Liver (tissue), 9 donors: ENCODE results near the gene DYRK1B. TPM values are rescaled to one million over a fixed set of nuclear protein-coding genes. Genes with fewer than 3 reads are reported as not detected.

Source experiments
- DNase-seq: peaks from one replicate; pipeline ENCODE4 v3.0.0-alpha.2; 2017; ENCODE audit warnings: low spot score
- H3K27ac ChIP-seq, 2 donors: one replicate each; pipeline ENCODE4 v1.7.0; 2013; ENCODE audit warnings: inconsistent platforms in 2 of 2, low read length in 2 of 2, control low read depth in 1 of 2, low read depth in 1 of 2, mild to moderate bottlenecking in 1 of 2
- H3K27me3 ChIP-seq, 4 donors: one replicate each; pipeline versions ENCODE4 v1.6.1 to v1.7.0; 2013; ENCODE audit warnings: low read length in 3 of 4, inconsistent platforms in 1 of 4, mild to moderate bottlenecking in 1 of 4, moderate library complexity in 1 of 4; ENCODE audit not compliant: control insufficient read depth in 4 of 4, insufficient read depth in 4 of 4
- H3K36me3 ChIP-seq, 4 donors: one replicate each; pipeline versions ENCODE4 v1.6.1 to v1.7.0; 2013; ENCODE audit warnings: low read length in 3 of 4, mild to moderate bottlenecking in 3 of 4, low read depth in 1 of 4, moderate library complexity in 1 of 4; ENCODE audit not compliant: control insufficient read depth in 4 of 4, insufficient read depth in 3 of 4
- H3K4me1 ChIP-seq, 4 donors: one replicate each; pipeline versions ENCODE4 v1.6.1 to v1.7.0; 2013; ENCODE audit warnings: low read length in 3 of 4, mild to moderate bottlenecking in 3 of 4, moderate library complexity in 1 of 4; ENCODE audit not compliant: control insufficient read depth in 4 of 4, insufficient read depth in 4 of 4
- H3K4me3 ChIP-seq, 3 donors: one replicate each; pipeline versions ENCODE4 v1.6.1 to v1.7.0; 2013; ENCODE audit warnings: low read length in 3 of 3, control low read depth in 1 of 3, low read depth in 1 of 3, mild to moderate bottlenecking in 1 of 3
- H3K9ac ChIP-seq, 2 donors: one replicate each; pipeline ENCODE4 v1.7.0; 2013; ENCODE audit warnings: low read length in 2 of 2, mild to moderate bottlenecking in 2 of 2, moderate library complexity in 2 of 2, control low read depth in 1 of 2, low read depth in 1 of 2
- H3K9me3 ChIP-seq, 4 donors: one replicate each; pipeline versions ENCODE4 v1.6.1 to v1.7.0; 2013; ENCODE audit warnings: low read length in 3 of 4; ENCODE audit not compliant: control insufficient read depth in 4 of 4
- FOXA1 ChIP-seq: IDR thresholded peaks from 2 replicates; pipeline ENCODE4 v1.6.1; 2016; ENCODE audit warnings: antibody characterized with exemption
- FOXA2 ChIP-seq: IDR thresholded peaks from 2 replicates; pipeline ENCODE4 v1.6.1; 2016; ENCODE audit warnings: antibody characterized with exemption
- GABPA ChIP-seq, 2 donors: IDR thresholded peaks in 1 of 2; conservative IDR thresholded peaks in 1 of 2; 2 replicates each; pipeline ENCODE4 v1.6.1; 2016; ENCODE audit warnings: antibody characterized with exemption in 2 of 2, mild to moderate bottlenecking in 1 of 2, moderate library complexity in 1 of 2
- HNF4A ChIP-seq, 2 donors: conservative IDR thresholded peaks; 2 replicates each; pipeline ENCODE4 v1.6.1; 2016; ENCODE audit warnings: antibody characterized with exemption in 2 of 2, mild to moderate bottlenecking in 2 of 2
- HNF4G ChIP-seq: IDR thresholded peaks from 2 replicates; pipeline ENCODE4 v1.6.1; 2016; ENCODE audit warnings: antibody characterized with exemption
- NR2F2 ChIP-seq: IDR thresholded peaks from 2 replicates; pipeline ENCODE4 v1.6.1; 2016; ENCODE audit warnings: antibody characterized with exemption
- RAD21 ChIP-seq, 2 donors: IDR thresholded peaks; 2 replicates each; pipeline ENCODE4 v1.6.1; 2016; ENCODE audit warnings: antibody characterized with exemption in 2 of 2, mild to moderate bottlenecking in 2 of 2
- REST ChIP-seq: IDR thresholded peaks from 2 replicates; pipeline ENCODE4 v1.6.1; 2016; ENCODE audit warnings: antibody characterized with exemption, mild to moderate bottlenecking
- RXRA ChIP-seq, 2 donors: IDR thresholded peaks; 2 replicates each; pipeline ENCODE4 v1.6.1; 2017 to 2018; ENCODE audit warnings: antibody characterized with exemption in 2 of 2, mild to moderate bottlenecking in 1 of 2
- SP1 ChIP-seq: IDR thresholded peaks from 2 replicates; pipeline ENCODE4 v1.6.1; 2018; ENCODE audit warnings: antibody characterized with exemption, mild to moderate bottlenecking
- TAF1 ChIP-seq: conservative IDR thresholded peaks from 2 replicates; pipeline ENCODE4 v1.6.1; 2016; ENCODE audit warnings: antibody characterized with exemption, mild to moderate bottlenecking
- YY1 ChIP-seq: IDR thresholded peaks from 2 replicates; pipeline ENCODE4 v1.6.1; 2016; ENCODE audit warnings: antibody characterized with exemption, mild to moderate bottlenecking
- ZBTB33 ChIP-seq: IDR thresholded peaks from 2 replicates; pipeline ENCODE4 v1.6.1; 2016; ENCODE audit warnings: antibody characterized with exemption
- WGBS: extraction: QIAGEN DNeasy Blood & Tissue Kit; methylation state at CpG from one replicate; pipeline ENCODE4 v1.1.7; 2013; 5-methylcytosine and 5-hydroxymethylcytosine counted together
- polyA plus RNA-seq, 2 donors: library from polyadenylated mRNA; stranded (reverse) in 1 of 2; unstranded in 1 of 2; fragments of 200-250 nt in 1 of 2; fragments of >200 nt in 1 of 2; fragmentation: Nextera tagmentation in 1 of 2; extraction: Ambion mirVana in 1 of 2; gene quantifications; one replicate each; pipeline versions ENCODE4 v1.2.1 to v1.2.3, GENCODE V29; 2013 to 2015
- total RNA-seq, 2 donors: library from RNA; depleted of rRNA; stranded (reverse); fragments of >200 nt; gene quantifications; one replicate each; pipeline ENCODE4 v1.2.3, GENCODE V29; 2014
- TF ChIP-seq, protein P1 (sequence below): fragments of 150-350 bp; IDR thresholded peaks from 2 replicates; pipeline ENCODE4 v1.5.1; 2017; ENCODE audit warnings: improper control_type of control experiment, low read depth, low read length; ENCODE audit not compliant: missing input control
- TF ChIP-seq, protein P2 (sequence below): IDR thresholded peaks from 2 replicates; pipeline ENCODE4 v1.6.1; 2016; ENCODE audit warnings: antibody characterized with exemption
- donor health status: healthy.
- donor health status: healthy.
- donor health status: healthy.
- donor health status: healthy.
- donor health status: healthy.

The DYRK1B gene
- total and polyA plus RNA-seq, 4 donors: 2.8 to 7.6 (median 3.2) TPM

DNA sequence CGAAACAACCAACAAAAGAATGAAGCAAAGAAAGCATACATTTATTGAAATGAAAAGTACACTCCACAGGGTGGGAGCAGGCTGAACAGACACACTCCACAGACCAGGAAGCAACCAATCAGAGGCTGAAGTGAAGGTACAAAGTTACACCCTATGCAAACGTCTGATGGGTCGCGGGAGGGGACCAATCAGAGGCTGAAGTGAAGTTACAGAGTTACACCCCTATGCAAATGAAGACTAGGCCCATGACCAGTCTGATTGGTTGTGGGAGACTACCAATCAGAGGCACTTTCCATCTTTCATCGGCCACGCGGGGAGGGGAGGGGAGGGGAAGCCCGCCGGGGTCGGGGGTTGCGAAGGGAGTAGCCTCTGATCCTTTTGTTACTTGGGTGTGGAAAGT lies 24.6 kb upstream of the DYRK1B start (continued):
- TF ChIP-seq REST (no peak), FOXA2 (no peak), GABPA (IDR thresholded peaks at IDR 0.05 in 1 of 2, conservative IDR thresholded peaks at IDR 0.05 in 1 of 2) (no peak), TAF1 (no peak)

DNA sequence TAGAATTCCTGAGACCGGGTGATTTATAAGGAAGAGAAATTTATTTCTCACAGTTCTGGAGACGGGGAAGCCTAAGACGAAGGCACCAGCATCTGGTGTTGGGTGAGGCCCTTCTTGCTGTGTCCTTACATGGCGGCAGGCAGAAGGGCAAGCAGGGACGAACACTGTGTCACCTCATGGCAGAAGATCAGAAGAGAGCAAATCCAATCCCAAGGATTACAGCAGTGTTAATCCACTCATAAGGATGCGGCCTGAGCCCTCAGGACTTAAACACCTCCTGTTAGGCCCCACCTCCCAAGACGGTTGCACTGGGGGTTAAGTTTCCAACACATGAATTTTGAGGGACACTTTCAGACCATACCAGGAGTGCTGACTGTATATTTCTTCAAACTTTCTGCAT lies 18.9 kb upstream of the DYRK1B start:
- Histone ChIP-seq H3K27me3 (no peaks in the 10 kb centered on the region), H3K9me3 (no peaks in the 10 kb centered on the region), H3K9ac (no peak overlapping the region), H3K4me3 (no peak overlapping the region), H3K27ac (no peak overlapping the region), H3K36me3 (no peaks in the 10 kb centered on the region), H3K4me1 (no peaks in the 10 kb centered on the region)
- no peak for TF ChIP-seq YY1
- TF ChIP-seq HNF4A (conservative IDR thresholded peaks at IDR 0.05): no peak
- TF ChIP-seq, protein P1, sequence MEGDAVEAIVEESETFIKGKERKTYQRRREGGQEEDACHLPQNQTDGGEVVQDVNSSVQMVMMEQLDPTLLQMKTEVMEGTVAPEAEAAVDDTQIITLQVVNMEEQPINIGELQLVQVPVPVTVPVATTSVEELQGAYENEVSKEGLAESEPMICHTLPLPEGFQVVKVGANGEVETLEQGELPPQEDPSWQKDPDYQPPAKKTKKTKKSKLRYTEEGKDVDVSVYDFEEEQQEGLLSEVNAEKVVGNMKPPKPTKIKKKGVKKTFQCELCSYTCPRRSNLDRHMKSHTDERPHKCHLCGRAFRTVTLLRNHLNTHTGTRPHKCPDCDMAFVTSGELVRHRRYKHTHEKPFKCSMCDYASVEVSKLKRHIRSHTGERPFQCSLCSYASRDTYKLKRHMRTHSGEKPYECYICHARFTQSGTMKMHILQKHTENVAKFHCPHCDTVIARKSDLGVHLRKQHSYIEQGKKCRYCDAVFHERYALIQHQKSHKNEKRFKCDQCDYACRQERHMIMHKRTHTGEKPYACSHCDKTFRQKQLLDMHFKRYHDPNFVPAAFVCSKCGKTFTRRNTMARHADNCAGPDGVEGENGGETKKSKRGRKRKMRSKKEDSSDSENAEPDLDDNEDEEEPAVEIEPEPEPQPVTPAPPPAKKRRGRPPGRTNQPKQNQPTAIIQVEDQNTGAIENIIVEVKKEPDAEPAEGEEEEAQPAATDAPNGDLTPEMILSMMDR: no peak
- no peak for TF ChIP-seq RAD21 (IDR thresholded peaks at IDR 0.05)
- TF ChIP-seq RXRA (IDR thresholded peaks at IDR 0.05): no peak
- no peak for TF ChIP-seq HNF4G
- no peak for TF ChIP-seq TAF1
- no peak for TF ChIP-seq REST
- TF ChIP-seq SP1: no peak
- TF ChIP-seq FOXA1: no peak
- no peak for TF ChIP-seq ZBTB33
- TF ChIP-seq, protein P2, sequence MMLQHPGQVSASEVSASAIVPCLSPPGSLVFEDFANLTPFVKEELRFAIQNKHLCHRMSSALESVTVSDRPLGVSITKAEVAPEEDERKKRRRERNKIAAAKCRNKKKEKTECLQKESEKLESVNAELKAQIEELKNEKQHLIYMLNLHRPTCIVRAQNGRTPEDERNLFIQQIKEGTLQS: no peak
- no peak for TF ChIP-seq NR2F2
- no peak for DNase-seq
- 92% methylated on average over 7 of the region's 7 CpGs for WGBS
